IMR-90 (cell line): ENCODE measurements around the gene KCNQ1. TPM values are rescaled to one million over a fixed set of nuclear protein-coding genes. Genes with fewer than 3 reads are reported as not detected.

Experiments used
- ATAC-seq: fragments of 200-7000 bp; cut with Tn5 transposase; 2 replicates; pipeline ENCODE4 v1.9.1; 2020; ENCODE audit warnings: low read depth, mild to moderate bottlenecking, moderate library complexity
- BruUV-seq: library from RNA; stranded (reverse); fragments of 400-500 nt; replicated peaks from 2 replicates; lab custom pipeline; 2021; lab: Mats Ljungman, UMichigan
- CTCF ChIA-PET: fragments of 300-600 bp; formaldehyde crosslinking; extraction: SDS; loops from one replicate; lab custom pipeline; 2021; ENCODE audit warnings: antibody characterized with exemption; lab: Yijun Ruan, JAX
- POLR2A ChIA-PET: fragments of 300-600 bp; sonication (Branson Sonifier 250); formaldehyde crosslinking; loops from one replicate; lab custom pipeline; 2022; ENCODE audit warnings: antibody characterized with exemption; ENCODE audit not compliant: unreplicated experiment; lab: Charles Lee
- DNase-seq: peaks from one replicate; pipeline ENCODE4 v3.0.0; 2013
- H2AFZ ChIP-seq: replicated peaks from 2 replicates; pipeline ENCODE3; 2013; ENCODE audit warnings: low read length, mild to moderate bottlenecking; ENCODE audit not compliant: poor library complexity
- H2AK5ac ChIP-seq: 2 replicates; pipeline ENCODE4 v1.6.1; 2013; ENCODE audit warnings: low read depth, low read length, inconsistent platforms
- H2AK9ac ChIP-seq: replicated peaks from 2 replicates; pipeline ENCODE3; 2013; ENCODE audit warnings: mild to moderate bottlenecking, low read depth, low read length, moderate library complexity; ENCODE audit not compliant: poor library complexity
- H2BK120ac ChIP-seq: 2 replicates; pipeline ENCODE4 v1.6.1; 2013; ENCODE audit warnings: low read depth, low read length, inconsistent platforms
- H2BK15ac ChIP-seq: 3 replicates; pipeline ENCODE4 v1.6.1; 2013; ENCODE audit warnings: low read depth, low read length, inconsistent platforms
- H2BK20ac ChIP-seq: 2 replicates; pipeline ENCODE4 v1.6.1; 2013; ENCODE audit warnings: low read depth, mild to moderate bottlenecking, inconsistent platforms, low read length, moderate library complexity
- H2BK5ac ChIP-seq: 2 replicates; pipeline ENCODE4 v1.6.1; 2013; ENCODE audit warnings: mild to moderate bottlenecking, low read depth, low read length, inconsistent platforms; ENCODE audit not compliant: poor library complexity, severe bottlenecking
- H3K14ac ChIP-seq: replicated peaks from 2 replicates; pipeline ENCODE4 v1.6.1; 2013; ENCODE audit warnings: low read depth, low read length, inconsistent platforms
- H3K18ac ChIP-seq: 2 replicates; pipeline ENCODE4 v1.6.1; 2013; ENCODE audit warnings: low read depth, low read length, control low read depth
- H3K23ac ChIP-seq: 2 replicates; pipeline ENCODE4 v1.6.1; 2013; ENCODE audit warnings: low read depth, low read length, inconsistent platforms
- H3K27ac ChIP-seq: 2 replicates; pipeline ENCODE4 v1.5.1; 2013; ENCODE audit warnings: mild to moderate bottlenecking, control low read depth, low read length; ENCODE audit not compliant: insufficient read depth
- H3K27me3 ChIP-seq: 2 replicates; pipeline ENCODE4 v1.6.1; 2013; ENCODE audit warnings: low read length; ENCODE audit not compliant: control insufficient read depth, insufficient read depth
- H3K36me3 ChIP-seq: 2 replicates; pipeline ENCODE4 v1.6.1; 2013; ENCODE audit warnings: low read length, mixed read lengths; ENCODE audit not compliant: control insufficient read depth, insufficient read depth
- H3K4ac ChIP-seq: 2 replicates; pipeline ENCODE4 v1.6.1; 2013; ENCODE audit warnings: low read depth, low read length, inconsistent platforms
- H3K4me1 ChIP-seq: 2 replicates; pipeline ENCODE4 v1.6.1; 2013; ENCODE audit warnings: low read length, mixed read lengths; ENCODE audit not compliant: control insufficient read depth, insufficient read depth
- H3K4me2 ChIP-seq: 2 replicates; pipeline ENCODE4 v1.6.1; 2013; ENCODE audit warnings: low read depth, mild to moderate bottlenecking, control low read depth, low read length, moderate library complexity
- H3K4me3 ChIP-seq: 2 replicates; pipeline ENCODE4 v1.5.1; 2013; ENCODE audit warnings: low read depth, mild to moderate bottlenecking, control low read depth, low read length, moderate library complexity; ENCODE audit not compliant: insufficient read depth
- H3K56ac ChIP-seq: 2 replicates; pipeline ENCODE4 v1.6.1; 2013; ENCODE audit warnings: low read length, inconsistent platforms; ENCODE audit not compliant: insufficient read depth; ENCODE audit errors: extremely low read depth
- H3K79me1 ChIP-seq, 2 experiments: 2 replicates each; pipeline ENCODE4 v1.6.1; 2013; ENCODE audit warnings: low read length in 2 of 2, inconsistent platforms in 1 of 2, low read depth in 1 of 2
- H3K9ac ChIP-seq: 2 replicates; pipeline ENCODE4 v1.6.1; 2013; ENCODE audit warnings: low read depth, low read length, control low read depth
- H3K9me1 ChIP-seq: 2 replicates; pipeline ENCODE4 v1.6.1; 2013; ENCODE audit warnings: low read length, inconsistent platforms; ENCODE audit not compliant: insufficient read depth
- H3K9me3 ChIP-seq: 2 replicates; pipeline ENCODE4 v1.6.1; 2013; ENCODE audit warnings: low read length; ENCODE audit not compliant: control insufficient read depth, insufficient read depth
- H4K20me1 ChIP-seq: 2 replicates; pipeline ENCODE4 v1.6.1; 2013; ENCODE audit warnings: low read length, inconsistent platforms; ENCODE audit not compliant: insufficient read depth
- H4K5ac ChIP-seq: 2 replicates; pipeline ENCODE4 v1.6.1; 2013; ENCODE audit warnings: mild to moderate bottlenecking, low read depth, low read length, control low read depth
- H4K8ac ChIP-seq, 2 experiments: 2 replicates each; pipeline ENCODE4 v1.6.1; 2013; ENCODE audit warnings: low read depth in 2 of 2, low read length in 2 of 2, control low read depth in 1 of 2, inconsistent platforms in 1 of 2
- H4K91ac ChIP-seq: 2 replicates; pipeline ENCODE4 v1.6.1; 2013; ENCODE audit warnings: low read depth, low read length, inconsistent platforms; ENCODE audit not compliant: insufficient read depth
- BHLHE40 ChIP-seq: fragments of 150-350 bp; IDR thresholded peaks from 2 replicates; pipeline ENCODE4 v1.6.1; 2016; ENCODE audit warnings: mild to moderate bottlenecking, low read depth, low read length
- CEBPB ChIP-seq: IDR thresholded peaks from 2 replicates; pipeline ENCODE4 v1.6.1; 2012; ENCODE audit warnings: low read depth, low read length, improper control_type of control experiment
- CHD1 ChIP-seq: IDR thresholded peaks from 2 replicates; pipeline ENCODE4 v1.6.1; 2012; ENCODE audit warnings: low read depth, low read length, improper control_type of control experiment
- CTCF ChIP-seq: conservative IDR thresholded peaks from 2 replicates; pipeline ENCODE4 v1.5.1; 2012; ENCODE audit warnings: mild to moderate bottlenecking, low read depth, low read length, improper control_type of control experiment
- ELK1 ChIP-seq: fragments of 150-350 bp; IDR thresholded peaks from 2 replicates; pipeline ENCODE4 v1.6.1; 2016; ENCODE audit warnings: low read depth, mild to moderate bottlenecking, low read length, moderate library complexity, borderline replicate concordance
- FOS ChIP-seq: fragments of 150-350 bp; IDR thresholded peaks from 2 replicates; pipeline ENCODE4 v1.6.1; 2016; ENCODE audit warnings: low read depth, low read length
- MAFK ChIP-seq: IDR thresholded peaks from 2 replicates; pipeline ENCODE4 v1.6.1; 2012; ENCODE audit warnings: low read depth, low read length, improper control_type of control experiment
- MAZ ChIP-seq: IDR thresholded peaks from 2 replicates; pipeline ENCODE4 v1.6.1; 2012; ENCODE audit warnings: low read depth, mild to moderate bottlenecking, low read length, improper control_type of control experiment, moderate library complexity, borderline replicate concordance
- MXI1 ChIP-seq: IDR thresholded peaks from 2 replicates; pipeline ENCODE4 v1.6.1; 2012; ENCODE audit warnings: low read depth, mild to moderate bottlenecking, low read length, moderate library complexity, borderline replicate concordance
- NFE2L2 ChIP-seq: fragments of 150-350 bp; IDR thresholded peaks from 2 replicates; pipeline ENCODE4 v1.6.1; 2016; ENCODE audit warnings: low read depth, mild to moderate bottlenecking, low read length
- POLR2A ChIP-seq: IDR thresholded peaks from 2 replicates; pipeline ENCODE4 v1.6.1; 2012; ENCODE audit warnings: mild to moderate bottlenecking, low read depth, low read length
- RAD21 ChIP-seq: IDR thresholded peaks from 2 replicates; pipeline ENCODE4 v1.6.1; 2012; ENCODE audit warnings: low read length, improper control_type of control experiment
- RCOR1 ChIP-seq: IDR thresholded peaks from 2 replicates; pipeline ENCODE4 v1.6.1; 2012; ENCODE audit warnings: mild to moderate bottlenecking, low read length, improper control_type of control experiment; ENCODE audit not compliant: insufficient replicate concordance
- RFX5 ChIP-seq: IDR thresholded peaks from 2 replicates; pipeline ENCODE4 v1.8.0; 2012; ENCODE audit warnings: low read depth, mild to moderate bottlenecking, low read length, moderate library complexity
- SMC3 ChIP-seq: fragments of 150-350 bp; IDR thresholded peaks from 2 replicates; pipeline ENCODE4 v1.6.1; 2016; ENCODE audit warnings: low read depth, mild to moderate bottlenecking, antibody characterized with exemption, low read length, moderate library complexity
- USF2 ChIP-seq: fragments of 150-350 bp; IDR thresholded peaks from 2 replicates; pipeline ENCODE4 v1.6.1; 2017; ENCODE audit warnings: mild to moderate bottlenecking, antibody characterized with exemption, low read length, low read depth
- WGBS, 2 experiments: methylation state at CpG; one replicate each; pipeline versions ENCODE4 v1.1.5 to v1.1.7; 2013; ENCODE audit warnings: missing lambda C conversion rate in 2 of 2; ENCODE audit not compliant: insufficient read length in 1 of 2; ENCODE audit errors: extremely low coverage in 2 of 2; 5-methylcytosine and 5-hydroxymethylcytosine counted together
- dilution Hi-C: fragments of 300-500 bp; cut with HindIII; formaldehyde crosslinking; loops from one replicate; pipeline ENCODE4 v1.14.3; 2018; ENCODE audit warnings: low sequenced_read_pairs; ENCODE audit not compliant: unreplicated experiment
- in situ Hi-C: fragments of 300-500 bp; cut with MboI; formaldehyde crosslinking; loops from 3 replicates; pipeline ENCODE4 v1.14.3; 2019; ENCODE audit warnings: low sequenced_read_pairs, inconsistent platforms, mixed read lengths
- intact Hi-C: fragments of 100-400 bp; cut with micrococcal nuclease; formaldehyde crosslinking; loops from 2 replicates; pipeline ENCODE4 v1.10.0; 2022
- polyA plus RNA-seq, 3 experiments: library from polyadenylated mRNA; depleted of rRNA; stranded (reverse); fragments of >200 nt; gene quantifications; 2 replicates each; pipeline ENCODE4 v1.2.3, GENCODE V29; 2012; ENCODE audit warnings: low replicate concordance in 1 of 3
- total RNA-seq: library from RNA; depleted of rRNA; stranded (reverse); fragments of >200 nt; gene quantifications from 2 replicates; pipeline ENCODE4 v1.2.3, GENCODE V29; 2012

KCNQ1 gene
- total and polyA plus RNA-seq, 2 of the 4 experiments (the other 2 are of a cell fraction): 0.07 TPM; not detected in 1

- no peak overlapping the region for H2AK5ac ChIP-seq
- no peak overlapping the region for H2AFZ ChIP-seq
- H3K4me2 ChIP-seq: no peak overlapping the region
- no peak overlapping the region for H3K14ac ChIP-seq
- no peak overlapping the region for H3K9ac ChIP-seq
- no peaks in the 10 kb centered on the region for H3K36me3 ChIP-seq
- H3K4ac ChIP-seq: no peak overlapping the region
- no peak overlapping the region for H2BK5ac ChIP-seq
- H3K4me1 ChIP-seq: no peaks in the 10 kb centered on the region
- no peak overlapping the region for H3K56ac ChIP-seq
- H2BK20ac ChIP-seq: no peak overlapping the region
- no peak overlapping the region for H3K4me3 ChIP-seq
- WGBS, 2 experiments: no CpG with 5 or more reads among the region's 8 CpGs
- no peak overlapping the region for H2BK120ac ChIP-seq
- dilution Hi-C loops (no loop called here), in situ Hi-C loops (no loop called here), intact Hi-C loops (no loop called here)
- no peak overlapping the region for H2BK15ac ChIP-seq
- no peak overlapping the region for H2AK9ac ChIP-seq
- H4K91ac ChIP-seq: no peak overlapping the region
- H3K79me1 ChIP-seq: no peaks in the 10 kb centered on the region
- no peak overlapping the region for H4K8ac ChIP-seq
- BruUV-seq: no TSS peak
- H3K27ac ChIP-seq: no peak overlapping the region
- ATAC-seq: no peak
- TF ChIP-seq MAFK (no peak), USF2 (no peak), MXI1 (no peak), CTCF (no peak), CHD1 (no peak), NFE2L2 (no peak), MAZ (no peak), BHLHE40 (no peak), RCOR1 (no peak), SMC3 (no peak), RAD21 (no peak), POLR2A (no peak), RFX5 (no peak), CEBPB (no peak), FOS (no peak), ELK1 (no peak)
- no peak overlapping the region for H4K5ac ChIP-seq
- no peak for DNase-seq
- H4K20me1 ChIP-seq: no peaks in the 10 kb centered on the region
- H3K9me3 ChIP-seq: no peaks in the 10 kb centered on the region
- no peaks in the 10 kb centered on the region for H3K9me1 ChIP-seq
- CTCF ChIA-PET: no interaction called here
- H3K18ac ChIP-seq: no peak overlapping the region
- H3K23ac ChIP-seq: no peak overlapping the region
- H3K27me3 ChIP-seq: peaks cover 45% of the 10 kb centered on the region
- POLR2A ChIA-PET: no interaction called here
These were observed 17.8 kb downstream of the KCNQ1 start for GRCh38 chr11:2462543-2462985.
